WTC11 (cell line): Measurements from ENCODE around the gene DCST2.

Experiments used
- TF ChIP-seq, protein P1 (sequence below): sonication (generic); formaldehyde crosslinking; IDR thresholded peaks from 2 replicates; pipeline ENCODE4 v1.8.1; 2023; ENCODE audit warnings: mild to moderate bottlenecking, moderate library complexity, missing genetic modification reagents
- TF ChIP-seq, protein P2 (sequence below): sonication (generic); formaldehyde crosslinking; IDR thresholded peaks from 2 replicates; pipeline ENCODE4 v1.8.1; 2023; ENCODE audit warnings: mild to moderate bottlenecking, missing genetic modification reagents, moderate library complexity
- TF ChIP-seq, protein P3 (sequence below): fragments of 200-600 bp; IDR thresholded peaks from 2 replicates; pipeline ENCODE4 v1.8.0; 2022; ENCODE audit warnings: antibody characterized with exemption

DNA sequence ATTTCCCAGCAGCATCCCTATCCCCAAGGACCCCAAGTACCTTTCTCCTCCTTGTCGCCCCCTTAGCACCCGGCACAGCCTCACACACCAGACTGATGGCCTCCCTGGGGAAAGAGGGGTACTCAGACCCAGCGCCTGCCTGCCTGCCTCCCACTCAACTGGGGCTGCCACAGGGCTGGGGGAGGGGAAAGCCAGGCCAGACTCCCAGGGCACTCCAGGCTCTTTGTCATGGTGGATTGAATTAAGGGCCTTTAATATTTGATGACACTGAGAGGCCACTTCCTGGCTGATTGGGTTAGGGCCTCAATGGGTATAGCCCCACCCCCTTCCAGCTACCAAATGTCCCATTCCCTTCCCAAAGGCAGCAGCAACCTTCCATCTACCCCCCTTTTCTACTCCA is 64.8 kb downstream of the DCST2 start:
- TF ChIP-seq, protein P1, sequence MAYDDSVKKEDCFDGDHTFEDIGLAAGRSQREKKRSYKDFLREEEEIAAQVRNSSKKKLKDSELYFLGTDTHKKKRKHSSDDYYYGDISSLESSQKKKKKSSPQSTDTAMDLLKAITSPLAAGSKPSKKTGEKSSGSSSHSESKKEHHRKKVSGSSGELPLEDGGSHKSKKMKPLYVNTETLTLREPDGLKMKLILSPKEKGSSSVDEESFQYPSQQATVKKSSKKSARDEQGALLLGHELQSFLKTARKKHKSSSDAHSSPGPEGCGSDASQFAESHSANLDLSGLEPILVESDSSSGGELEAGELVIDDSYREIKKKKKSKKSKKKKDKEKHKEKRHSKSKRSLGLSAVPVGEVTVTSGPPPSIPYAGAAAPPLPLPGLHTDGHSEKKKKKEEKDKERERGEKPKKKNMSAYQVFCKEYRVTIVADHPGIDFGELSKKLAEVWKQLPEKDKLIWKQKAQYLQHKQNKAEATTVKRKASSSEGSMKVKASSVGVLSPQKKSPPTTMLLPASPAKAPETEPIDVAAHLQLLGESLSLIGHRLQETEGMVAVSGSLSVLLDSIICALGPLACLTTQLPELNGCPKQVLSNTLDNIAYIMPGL (CRISPR knock-in tag) = no peak
- TF ChIP-seq, protein P2, sequence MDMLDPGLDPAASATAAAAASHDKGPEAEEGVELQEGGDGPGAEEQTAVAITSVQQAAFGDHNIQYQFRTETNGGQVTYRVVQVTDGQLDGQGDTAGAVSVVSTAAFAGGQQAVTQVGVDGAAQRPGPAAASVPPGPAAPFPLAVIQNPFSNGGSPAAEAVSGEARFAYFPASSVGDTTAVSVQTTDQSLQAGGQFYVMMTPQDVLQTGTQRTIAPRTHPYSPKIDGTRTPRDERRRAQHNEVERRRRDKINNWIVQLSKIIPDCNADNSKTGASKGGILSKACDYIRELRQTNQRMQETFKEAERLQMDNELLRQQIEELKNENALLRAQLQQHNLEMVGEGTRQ (CRISPR knock-in tag) = no peak
- TF ChIP-seq, protein P3, sequence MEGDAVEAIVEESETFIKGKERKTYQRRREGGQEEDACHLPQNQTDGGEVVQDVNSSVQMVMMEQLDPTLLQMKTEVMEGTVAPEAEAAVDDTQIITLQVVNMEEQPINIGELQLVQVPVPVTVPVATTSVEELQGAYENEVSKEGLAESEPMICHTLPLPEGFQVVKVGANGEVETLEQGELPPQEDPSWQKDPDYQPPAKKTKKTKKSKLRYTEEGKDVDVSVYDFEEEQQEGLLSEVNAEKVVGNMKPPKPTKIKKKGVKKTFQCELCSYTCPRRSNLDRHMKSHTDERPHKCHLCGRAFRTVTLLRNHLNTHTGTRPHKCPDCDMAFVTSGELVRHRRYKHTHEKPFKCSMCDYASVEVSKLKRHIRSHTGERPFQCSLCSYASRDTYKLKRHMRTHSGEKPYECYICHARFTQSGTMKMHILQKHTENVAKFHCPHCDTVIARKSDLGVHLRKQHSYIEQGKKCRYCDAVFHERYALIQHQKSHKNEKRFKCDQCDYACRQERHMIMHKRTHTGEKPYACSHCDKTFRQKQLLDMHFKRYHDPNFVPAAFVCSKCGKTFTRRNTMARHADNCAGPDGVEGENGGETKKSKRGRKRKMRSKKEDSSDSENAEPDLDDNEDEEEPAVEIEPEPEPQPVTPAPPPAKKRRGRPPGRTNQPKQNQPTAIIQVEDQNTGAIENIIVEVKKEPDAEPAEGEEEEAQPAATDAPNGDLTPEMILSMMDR = no peak
